Endodermal cell (in vitro differentiated cells): ENCODE measurements around the gene ANXA2R. TPM values are rescaled to one million over a fixed set of nuclear protein-coding genes. Genes with fewer than 3 reads are reported as not detected.

Experiments used
- DNase-seq: peaks from one replicate; pipeline ENCODE4 v3.0.0-alpha.2; 2017
- H3K27ac ChIP-seq: 2 replicates; pipeline ENCODE4 v1.5.1; 2013; ENCODE audit warnings: mild to moderate bottlenecking, low read depth, low read length, moderate library complexity
- H3K27me3 ChIP-seq: 2 replicates; pipeline ENCODE4 v1.6.1; 2013; ENCODE audit warnings: mild to moderate bottlenecking, low read length, moderate library complexity; ENCODE audit not compliant: insufficient read depth, control insufficient read depth, poor library complexity, severe bottlenecking
- H3K36me3 ChIP-seq: 2 replicates; pipeline ENCODE4 v1.7.0; 2013; ENCODE audit warnings: mild to moderate bottlenecking, low read length, moderate library complexity; ENCODE audit not compliant: control insufficient read depth, insufficient read depth
- H3K4me1 ChIP-seq: one replicate; pipeline ENCODE4 v1.7.0; 2013; ENCODE audit warnings: low read length; ENCODE audit not compliant: control insufficient read depth, insufficient read depth
- H3K4me3 ChIP-seq: 2 replicates; pipeline ENCODE4 v1.5.1; 2013; ENCODE audit warnings: mild to moderate bottlenecking, low read length, moderate library complexity
- H3K9ac ChIP-seq: 2 replicates; pipeline ENCODE4 v1.6.1; 2013; ENCODE audit warnings: mild to moderate bottlenecking, low read length, moderate library complexity; ENCODE audit not compliant: poor library complexity, severe bottlenecking; ENCODE audit errors: extremely low read depth
- H3K9me3 ChIP-seq: 2 replicates; pipeline ENCODE4 v1.6.1; 2013; ENCODE audit warnings: mild to moderate bottlenecking, low read length, moderate library complexity; ENCODE audit not compliant: control insufficient read depth
- H3K27ac Mint-ChIP-seq: 2 replicates; pipeline ENCODE4 v1.8.0; 2020; ENCODE audit warnings: mixed read lengths
- H3K27me3 Mint-ChIP-seq: 2 replicates; pipeline ENCODE4 v1.8.0; 2021; ENCODE audit warnings: mild to moderate bottlenecking, mixed read lengths; ENCODE audit not compliant: insufficient read depth
- H3K36me3 Mint-ChIP-seq: 2 replicates; pipeline ENCODE4 v1.8.0; 2020; ENCODE audit warnings: low read depth, mixed read lengths
- H3K4me1 Mint-ChIP-seq: 2 replicates; pipeline ENCODE4 v1.8.0; 2020; ENCODE audit warnings: mixed read lengths
- H3K4me3 Mint-ChIP-seq: 2 replicates; pipeline ENCODE4 v1.8.0; 2020; ENCODE audit warnings: mild to moderate bottlenecking, moderate library complexity, mixed read lengths
- H3K9me3 Mint-ChIP-seq: 2 replicates; pipeline ENCODE4 v1.8.0; 2020; ENCODE audit warnings: mild to moderate bottlenecking, mixed read lengths
- CTCF ChIP-seq: fragments of 200-600 bp; sonication (generic); conservative IDR thresholded peaks from 2 replicates; pipeline ENCODE4 v1.5.0; 2021; ENCODE audit warnings: antibody characterized with exemption, mild to moderate bottlenecking
- WGBS, 2 experiments: methylation state at CpG; one replicate each; pipeline versions ENCODE4 v1.1.5 to v1.1.7; 2013; ENCODE audit warnings: missing lambda C conversion rate in 2 of 2, mixed read lengths in 1 of 2; ENCODE audit not compliant: insufficient coverage in 1 of 2, insufficient read length in 1 of 2; 5-methylcytosine and 5-hydroxymethylcytosine counted together
- total RNA-seq, 2 donors: library from RNA; stranded (reverse); fragmentation: NEBNext Ultra II Directional in 1 of 2; extraction: Animal tissue kit (Norgen Biotek cat#: 25700) in 1 of 2; gene quantifications; 2 replicates in 1 of 2; 3 replicates in 1 of 2; pipeline ENCODE4 v1.2.1, GENCODE V29; 2021

Gene ANXA2R
- total RNA-seq, 2 donors from 2014 or later = 0.73 to 0.97 TPM

GRCh38 chr5:42994555-42995359 is 45.4 kb downstream of the ANXA2R start:
- peak overlapping the region; percentile 89 for H3K4me3 ChIP-seq
- no peaks in the 10 kb centered on the region for H3K4me1 ChIP-seq
- H3K27me3 Mint-ChIP-seq = peaks cover 97% of the 10 kb centered on the region
- H3K27ac ChIP-seq = no peak overlapping the region
- no peaks in the 10 kb centered on the region for H3K36me3 Mint-ChIP-seq
- H3K9me3 Mint-ChIP-seq = peaks cover 19% of the 10 kb centered on the region
- H3K27ac Mint-ChIP-seq = no peak overlapping the region
- peaks cover 18% of the 10 kb centered on the region for H3K9me3 ChIP-seq
- peak; percentile 83 for TF ChIP-seq CTCF
- no peaks in the 10 kb centered on the region for H3K36me3 ChIP-seq
- H3K4me1 Mint-ChIP-seq = peaks cover 2% of the 10 kb centered on the region
- no peak overlapping the region for H3K9ac ChIP-seq
- H3K27me3 ChIP-seq = peaks cover 87% of the 10 kb centered on the region
- peak; percentile 96 for DNase-seq
- peak overlapping the region; percentile 40 for H3K4me3 Mint-ChIP-seq
- WGBS, 2 experiments = 9 to 19% methylated on average over 49 to 52 of the region's 52 CpGs

DNA sequence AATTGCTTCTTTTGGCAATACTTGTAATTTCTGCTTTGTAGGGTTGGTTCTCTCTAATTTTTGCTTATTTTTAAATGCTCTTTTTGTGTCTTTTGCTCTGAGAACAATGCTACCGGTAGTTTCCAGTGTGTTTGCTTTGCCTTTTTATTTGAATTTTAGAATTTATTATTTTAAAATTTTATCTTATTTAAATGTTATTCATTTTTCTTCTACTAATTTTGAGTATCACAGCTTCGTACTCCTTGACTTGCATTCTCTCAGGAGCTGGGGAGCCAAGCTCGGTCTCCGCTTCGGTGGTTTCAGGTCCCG is 45.9 kb downstream of the ANXA2R start:
- Mint-ChIP-seq H3K9me3 (peaks cover 23% of the 10 kb centered on the region), H3K27me3 (peaks cover 97% of the 10 kb centered on the region), H3K36me3 (no peaks in the 10 kb centered on the region), H3K27ac (no peak overlapping the region), H3K4me3 (peak overlapping the region; percentile 40), H3K4me1 (peaks cover 2% of the 10 kb centered on the region)
- 10 to 33% methylated on average over 5 of the region's 6 CpGs for WGBS, 2 experiments
- H3K9me3 ChIP-seq = peaks cover 21% of the 10 kb centered on the region
- peaks cover 82% of the 10 kb centered on the region for H3K27me3 ChIP-seq
- no peak for DNase-seq
- H3K4me3 ChIP-seq = peak overlapping the region; percentile 89
- H3K9ac ChIP-seq = no peak overlapping the region
- H3K27ac ChIP-seq = no peak overlapping the region
- H3K36me3 ChIP-seq = no peaks in the 10 kb centered on the region
- TF ChIP-seq CTCF = no peak
- H3K4me1 ChIP-seq = no peaks in the 10 kb centered on the region

DNA sequence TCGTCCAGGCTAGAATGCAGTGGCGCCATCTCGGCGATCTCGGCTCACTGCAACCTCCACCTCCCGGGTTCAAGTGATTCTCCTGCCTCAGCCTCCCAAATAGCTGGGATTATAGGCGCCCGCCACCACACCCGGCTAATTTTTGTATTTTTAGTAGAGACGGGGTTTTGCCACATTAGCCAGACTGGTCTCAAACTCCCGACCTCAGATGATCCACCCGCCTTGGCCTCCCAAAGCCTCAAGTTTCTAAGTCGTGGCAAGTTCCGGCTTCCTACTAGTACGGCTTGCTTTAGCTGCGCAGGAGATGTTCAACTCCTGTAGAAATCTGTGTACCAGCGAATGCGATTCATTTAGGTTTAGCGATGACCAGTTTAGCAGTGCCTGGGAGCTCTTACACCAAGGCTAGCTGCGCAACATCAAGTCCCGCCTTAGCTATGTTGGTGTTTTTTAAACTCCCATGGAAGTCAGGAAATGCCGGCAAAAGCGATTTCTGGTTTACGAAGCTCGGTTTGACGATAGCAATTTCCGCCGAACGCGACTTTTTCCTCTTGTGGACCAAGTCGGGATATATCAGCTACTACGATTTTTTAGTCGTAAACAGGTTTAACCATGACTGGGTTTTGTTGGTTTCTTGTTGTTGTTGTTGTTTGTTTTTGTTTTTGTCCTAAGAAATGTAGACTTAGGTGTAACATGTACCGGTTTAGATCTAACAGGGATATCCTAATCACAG is 46.4 kb downstream of the ANXA2R start:
- H3K9me3 ChIP-seq = peaks cover 27% of the 10 kb centered on the region
- Mint-ChIP-seq H3K4me3 (peak overlapping the region; percentile 4), H3K36me3 (no peaks in the 10 kb centered on the region), H3K9me3 (peaks cover 28% of the 10 kb centered on the region), H3K4me1 (peaks cover 2% of the 10 kb centered on the region), H3K27ac (no peak overlapping the region), H3K27me3 (peaks cover 97% of the 10 kb centered on the region)
- WGBS, 2 experiments = 20 to 26% methylated on average over 21 to 34 of the region's 34 CpGs
- H3K27me3 ChIP-seq = peaks cover 77% of the 10 kb centered on the region
- no peak overlapping the region for H3K9ac ChIP-seq
- TF ChIP-seq CTCF = peak; percentile 2
- H3K27ac ChIP-seq = no peak overlapping the region
- no peaks in the 10 kb centered on the region for H3K36me3 ChIP-seq
- no peak for DNase-seq
- no peaks in the 10 kb centered on the region for H3K4me1 ChIP-seq
- peak overlapping the region; percentile 67 for H3K4me3 ChIP-seq
